ENCODE measurements around the gene IFITM10.

DNA sequence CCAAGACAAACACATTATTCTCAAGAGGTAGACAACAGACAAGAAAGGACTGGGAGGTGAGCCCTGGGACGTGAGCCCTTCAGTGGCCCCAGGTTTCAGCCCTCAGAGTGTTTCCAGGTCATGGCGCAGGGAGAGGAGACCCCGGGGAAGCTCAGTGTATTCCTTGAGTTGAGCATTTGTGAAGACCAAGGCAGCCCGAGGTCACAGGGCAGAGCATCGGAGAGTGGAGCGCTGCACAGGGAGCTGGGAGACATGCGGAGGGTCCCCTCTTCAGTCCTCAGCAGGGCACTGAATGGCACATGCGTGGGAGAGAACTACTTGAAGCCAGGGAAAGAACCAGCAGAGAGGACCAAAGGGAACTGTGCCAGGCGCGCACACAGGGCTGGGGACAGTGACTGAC, 41.7 kb downstream of the IFITM10 start:
- TF ChIP-seq, protein P1, sequence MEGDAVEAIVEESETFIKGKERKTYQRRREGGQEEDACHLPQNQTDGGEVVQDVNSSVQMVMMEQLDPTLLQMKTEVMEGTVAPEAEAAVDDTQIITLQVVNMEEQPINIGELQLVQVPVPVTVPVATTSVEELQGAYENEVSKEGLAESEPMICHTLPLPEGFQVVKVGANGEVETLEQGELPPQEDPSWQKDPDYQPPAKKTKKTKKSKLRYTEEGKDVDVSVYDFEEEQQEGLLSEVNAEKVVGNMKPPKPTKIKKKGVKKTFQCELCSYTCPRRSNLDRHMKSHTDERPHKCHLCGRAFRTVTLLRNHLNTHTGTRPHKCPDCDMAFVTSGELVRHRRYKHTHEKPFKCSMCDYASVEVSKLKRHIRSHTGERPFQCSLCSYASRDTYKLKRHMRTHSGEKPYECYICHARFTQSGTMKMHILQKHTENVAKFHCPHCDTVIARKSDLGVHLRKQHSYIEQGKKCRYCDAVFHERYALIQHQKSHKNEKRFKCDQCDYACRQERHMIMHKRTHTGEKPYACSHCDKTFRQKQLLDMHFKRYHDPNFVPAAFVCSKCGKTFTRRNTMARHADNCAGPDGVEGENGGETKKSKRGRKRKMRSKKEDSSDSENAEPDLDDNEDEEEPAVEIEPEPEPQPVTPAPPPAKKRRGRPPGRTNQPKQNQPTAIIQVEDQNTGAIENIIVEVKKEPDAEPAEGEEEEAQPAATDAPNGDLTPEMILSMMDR (IDR thresholded peaks at IDR 0.05), result no peak
- TF ChIP-seq, protein P2, sequence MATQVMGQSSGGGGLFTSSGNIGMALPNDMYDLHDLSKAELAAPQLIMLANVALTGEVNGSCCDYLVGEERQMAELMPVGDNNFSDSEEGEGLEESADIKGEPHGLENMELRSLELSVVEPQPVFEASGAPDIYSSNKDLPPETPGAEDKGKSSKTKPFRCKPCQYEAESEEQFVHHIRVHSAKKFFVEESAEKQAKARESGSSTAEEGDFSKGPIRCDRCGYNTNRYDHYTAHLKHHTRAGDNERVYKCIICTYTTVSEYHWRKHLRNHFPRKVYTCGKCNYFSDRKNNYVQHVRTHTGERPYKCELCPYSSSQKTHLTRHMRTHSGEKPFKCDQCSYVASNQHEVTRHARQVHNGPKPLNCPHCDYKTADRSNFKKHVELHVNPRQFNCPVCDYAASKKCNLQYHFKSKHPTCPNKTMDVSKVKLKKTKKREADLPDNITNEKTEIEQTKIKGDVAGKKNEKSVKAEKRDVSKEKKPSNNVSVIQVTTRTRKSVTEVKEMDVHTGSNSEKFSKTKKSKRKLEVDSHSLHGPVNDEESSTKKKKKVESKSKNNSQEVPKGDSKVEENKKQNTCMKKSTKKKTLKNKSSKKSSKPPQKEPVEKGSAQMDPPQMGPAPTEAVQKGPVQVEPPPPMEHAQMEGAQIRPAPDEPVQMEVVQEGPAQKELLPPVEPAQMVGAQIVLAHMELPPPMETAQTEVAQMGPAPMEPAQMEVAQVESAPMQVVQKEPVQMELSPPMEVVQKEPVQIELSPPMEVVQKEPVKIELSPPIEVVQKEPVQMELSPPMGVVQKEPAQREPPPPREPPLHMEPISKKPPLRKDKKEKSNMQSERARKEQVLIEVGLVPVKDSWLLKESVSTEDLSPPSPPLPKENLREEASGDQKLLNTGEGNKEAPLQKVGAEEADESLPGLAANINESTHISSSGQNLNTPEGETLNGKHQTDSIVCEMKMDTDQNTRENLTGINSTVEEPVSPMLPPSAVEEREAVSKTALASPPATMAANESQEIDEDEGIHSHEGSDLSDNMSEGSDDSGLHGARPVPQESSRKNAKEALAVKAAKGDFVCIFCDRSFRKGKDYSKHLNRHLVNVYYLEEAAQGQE (IDR thresholded peaks at IDR 0.05; ENCODE audit: insufficient read depth in 1 of 2, low read depth in 2 of 2, low read length in 1 of 2), result no peak

Measured in Panc1 (cell line).